Gastrocnemius medialis (tissue), 4 donors: ENCODE data around the gene VPREB3. TPM values are rescaled to one million over a fixed set of nuclear protein-coding genes. Genes with fewer than 3 reads are reported as not detected.

Source experiments
- total RNA-seq, 4 donors: library from RNA; depleted of rRNA; stranded (reverse); fragments of >200 nt; gene quantifications; one replicate each; pipeline versions ENCODE4 v1.1.0 to v1.2.3, GENCODE V29; 2016

VPREB3 gene
- total RNA-seq, 4 donors from 2014 or later: 1.1 TPM; not detected in 3

Other genes with a start within 250 kb of the VPREB3 start
- not detected for gene IGLL1, start 174.1 kb downstream of the VPREB3 start, total RNA-seq
- not detected for gene DRICH1, start 122.1 kb downstream of the VPREB3 start, total RNA-seq
- 1 to 10 TPM in 1 of 4 donors, under 1 TPM in 1, not detected in 2; 0.09 to 1.9 TPM for gene RGL4, start 63.4 kb downstream of the VPREB3 start, total RNA-seq
- 1 to 10 TPM; 3.1 to 6.3 (median 4.2) TPM for gene ZNF70, start 3.3 kb downstream of the VPREB3 start, total RNA-seq
- gene C22orf15, start 8.6 kb upstream of the VPREB3 start, total RNA-seq: not detected
- 100 to 1,000 TPM; 157 to 290 (median 181) TPM for gene CHCHD10, start 13.5 kb upstream of the VPREB3 start, total RNA-seq
- gene MMP11, start 18.4 kb upstream of the VPREB3 start, total RNA-seq: 1 to 10 TPM in 2 of 4 donors, under 1 TPM in 1, not detected in 1; 0.91 to 3.6 (median 1.4) TPM
- gene SMARCB1, start 32.5 kb upstream of the VPREB3 start, total RNA-seq: 10 to 100 TPM; 37.8 to 65.6 (median 55.2) TPM
- 1 to 10 TPM in 3 of 4 donors, under 1 TPM in 1; 0.72 to 1.5 (median 1.3) TPM for gene DERL3, start 84.6 kb upstream of the VPREB3 start, total RNA-seq
- gene SLC2A11, start 103.5 kb upstream of the VPREB3 start, total RNA-seq: 10 to 100 TPM in 1 of 4 donors, 1 to 10 TPM in 3; 2.4 to 19.0 (median 6.2) TPM
- 100 to 1,000 TPM in 3 of 4 donors, 10 to 100 TPM in 1; 78.1 to 145 (median 129) TPM for gene MIF, start 140.0 kb upstream of the VPREB3 start, total RNA-seq
- gene GSTT2B, start 206.8 kb upstream of the VPREB3 start, total RNA-seq: 1 to 10 TPM; 1.4 to 7.2 (median 5.1) TPM
- gene DDTL, start 212.5 kb upstream of the VPREB3 start, total RNA-seq: 1 to 10 TPM in 1 of 4 donors, under 1 TPM in 1, not detected in 2; 0.88 to 1.1 TPM
- gene DDT, start 220.0 kb upstream of the VPREB3 start, total RNA-seq: 100 to 1,000 TPM in 3 of 4 donors, 10 to 100 TPM in 1; 98.1 to 134 (median 107) TPM
- 1 to 10 TPM in 1 of 4 donors, not detected in 3; 1.6 TPM for gene GSTT2, start 225.7 kb upstream of the VPREB3 start, total RNA-seq